ENCODE measurements around the gene TLCD2.
A peak's percentile ranks its signal among the peaks of the same experiment; 100 is the strongest.
"Not testable (repeated sequence)": the region's sequence is repeated elsewhere in the genome, so short reads cannot be mapped to it uniquely, and the experiment has no call there.

Gene TLCD2

GRCh38 chr17:1709971-1710806, at the start of gene TLCD2:
TSS of gene TLCD2 (minus strand) at chr17:1710377. CDS start at chr17:1710242, 135 bp downstream.
- intact Hi-C loops (cut with DNase I), result loop anchor here (10.0 kb wide), 2 partner anchors 135 to 335 kb away; partner anchors contain the start of gene OVCA2
- peak in 18 of 42 donors; percentile 20 to 64 (median 38) for DNase-seq

DNA sequence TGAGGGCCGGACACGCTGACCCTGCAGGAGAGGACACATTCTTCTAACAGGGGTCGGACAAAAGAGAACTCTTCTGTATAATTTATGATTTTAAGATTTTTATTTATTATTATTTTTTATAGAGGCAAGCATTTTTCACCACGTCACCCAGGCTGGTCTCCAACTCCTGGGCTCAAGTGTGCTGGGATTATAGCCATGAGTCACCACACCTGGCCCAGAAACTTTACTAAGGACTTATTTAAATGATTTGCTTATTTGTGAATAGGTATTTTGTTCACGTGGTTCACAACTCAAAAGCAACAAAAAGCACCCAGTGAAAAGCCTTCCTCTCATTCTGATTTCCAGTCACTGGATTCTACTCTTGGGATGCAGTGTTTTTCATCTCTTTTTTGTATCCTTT, 49.4 kb upstream of the TLCD2 start:
- intact Hi-C loops (cut with DNase I), result no loop called here
- DNase-seq, result no peak

DNA sequence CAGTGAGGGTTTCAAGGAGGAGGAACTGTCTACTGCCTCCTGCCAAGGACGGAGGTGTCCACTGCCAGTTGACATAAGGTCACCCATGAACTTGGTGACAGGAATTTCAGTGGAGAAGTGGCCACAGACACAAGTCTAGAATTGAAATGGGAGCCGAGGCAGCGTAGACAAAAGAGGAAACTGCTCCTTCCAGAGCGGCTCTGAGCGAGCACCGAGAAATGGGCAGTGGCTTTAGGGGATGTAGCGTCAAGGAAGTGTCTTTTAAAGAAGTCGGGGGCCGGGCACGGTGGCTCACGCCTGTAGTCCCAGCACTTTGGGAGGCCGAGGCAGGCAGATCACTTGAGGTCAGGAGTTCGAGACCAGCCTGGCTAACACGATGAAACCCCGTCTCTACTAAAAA, 48.6 kb upstream of the TLCD2 start:
- intact Hi-C loops (cut with DNase I), result no loop called here
- peak in 1 of 42 donors; percentile 25 for DNase-seq

DNA sequence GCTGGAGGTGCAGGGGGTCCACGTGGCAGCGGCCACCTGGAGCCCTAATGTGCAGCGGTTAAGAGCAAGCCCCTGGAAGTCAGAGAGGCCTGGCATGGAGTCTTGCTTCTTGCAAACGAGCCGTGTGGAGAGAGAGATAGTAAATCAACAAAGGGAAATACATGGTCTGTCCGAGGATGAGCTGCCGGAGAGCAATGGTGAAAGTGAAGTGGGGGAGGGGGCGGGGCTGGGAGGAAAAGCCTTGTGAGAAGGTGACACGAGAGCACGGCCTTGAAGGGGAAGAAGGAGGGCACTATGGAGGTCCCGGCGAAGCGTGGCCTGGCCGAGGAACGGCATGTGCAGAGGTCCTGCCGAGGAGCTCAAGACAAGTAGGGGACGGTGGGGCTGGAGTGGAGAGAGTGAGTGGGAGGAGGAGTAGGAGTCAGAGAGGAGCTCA, 45.7 kb upstream of the TLCD2 start:
- no peak for DNase-seq
- intact Hi-C loops (cut with DNase I), result no loop called here

- intact Hi-C loops (cut with DNase I), result no loop called here
- DNase-seq, result peak in 2 of 42 donors; percentile 30 to 41
Measured at GRCh38 chr17:1755252-1755826, 45.2 kb upstream of the TLCD2 start.

DNA sequence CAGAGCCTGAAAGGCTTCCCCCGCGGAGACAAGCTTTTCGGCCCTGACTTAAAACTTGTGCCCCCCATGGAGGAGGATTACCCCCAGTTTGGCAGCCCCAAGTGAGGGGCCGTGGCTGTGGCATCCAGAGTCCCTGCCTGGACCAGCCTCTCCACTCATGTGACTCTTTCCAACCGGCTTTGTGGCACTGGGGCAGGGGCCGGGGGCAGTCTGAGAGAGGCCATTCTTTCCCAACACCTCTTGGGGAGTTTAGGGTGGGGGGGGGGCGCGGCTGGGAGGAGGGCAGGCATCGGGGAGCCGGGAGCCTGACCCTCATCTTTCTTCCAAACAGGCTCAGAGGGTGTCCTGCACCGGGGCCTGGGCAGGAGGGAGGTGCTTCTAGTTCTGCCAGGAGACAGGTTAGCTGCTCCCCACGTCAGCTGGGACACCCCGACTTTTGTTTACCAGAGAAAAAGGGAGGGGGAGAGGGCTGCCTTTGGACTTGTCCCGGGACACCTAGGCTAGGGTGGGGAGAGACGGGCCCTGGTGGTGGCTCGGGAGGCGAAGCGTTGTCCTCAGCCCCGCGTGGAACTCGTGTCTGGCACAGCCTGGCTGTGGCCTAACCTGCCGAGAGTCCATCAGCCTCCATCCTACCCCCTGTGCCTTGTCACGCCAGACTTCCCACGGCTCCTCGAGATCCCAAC, 44.4 kb upstream of the TLCD2 start:
- no peak for DNase-seq
- intact Hi-C loops (cut with DNase I), result no loop called here

DNA sequence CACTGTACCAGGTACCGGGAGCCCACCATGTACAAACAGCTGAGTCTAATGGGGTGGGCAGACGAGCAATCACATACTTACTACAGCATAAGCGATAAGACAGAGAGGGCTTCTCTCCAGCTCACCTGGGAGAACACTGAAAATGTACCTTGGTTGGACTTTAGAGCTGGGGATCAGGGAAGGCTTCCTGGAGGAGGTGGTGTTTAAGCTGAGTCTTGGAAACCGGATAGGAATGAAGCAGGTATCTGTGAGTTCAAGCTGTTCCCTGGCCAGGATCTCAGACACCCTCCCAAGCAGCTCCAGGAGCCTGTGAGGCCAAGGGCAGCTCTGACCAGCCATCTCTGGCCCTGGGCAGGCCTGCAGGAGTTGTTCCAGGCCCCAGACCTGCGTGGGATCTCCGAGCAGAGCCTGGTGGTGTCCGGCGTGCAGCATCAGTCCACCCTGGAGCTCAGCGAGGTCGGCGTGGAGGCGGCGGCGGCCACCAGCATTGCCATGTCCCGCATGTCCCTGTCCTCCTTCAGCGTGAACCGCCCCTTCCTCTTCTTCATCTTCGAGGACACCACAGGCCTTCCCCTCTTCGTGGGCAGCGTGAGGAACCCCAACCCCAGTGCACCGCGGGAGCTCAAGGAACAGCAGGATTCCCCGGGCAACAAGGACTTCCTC, 43.7 kb upstream of the TLCD2 start:
- no peak for DNase-seq

GRCh38 chr17:1752425-1753262, 42.5 kb upstream of the TLCD2 start:
- intact Hi-C loops (cut with DNase I), result no loop called here
- DNase-seq, result peak in 1 of 42 donors; percentile 19

More for the DNA sequence above, 43.7 kb upstream of the TLCD2 start:
- intact Hi-C loops (cut with DNase I), result no loop called here

- no peak for DNase-seq
- intact Hi-C loops (cut with DNase I), result no loop called here
Measured at GRCh38 chr17:1750628-1751027, 40.5 kb upstream of the TLCD2 start.

DNA sequence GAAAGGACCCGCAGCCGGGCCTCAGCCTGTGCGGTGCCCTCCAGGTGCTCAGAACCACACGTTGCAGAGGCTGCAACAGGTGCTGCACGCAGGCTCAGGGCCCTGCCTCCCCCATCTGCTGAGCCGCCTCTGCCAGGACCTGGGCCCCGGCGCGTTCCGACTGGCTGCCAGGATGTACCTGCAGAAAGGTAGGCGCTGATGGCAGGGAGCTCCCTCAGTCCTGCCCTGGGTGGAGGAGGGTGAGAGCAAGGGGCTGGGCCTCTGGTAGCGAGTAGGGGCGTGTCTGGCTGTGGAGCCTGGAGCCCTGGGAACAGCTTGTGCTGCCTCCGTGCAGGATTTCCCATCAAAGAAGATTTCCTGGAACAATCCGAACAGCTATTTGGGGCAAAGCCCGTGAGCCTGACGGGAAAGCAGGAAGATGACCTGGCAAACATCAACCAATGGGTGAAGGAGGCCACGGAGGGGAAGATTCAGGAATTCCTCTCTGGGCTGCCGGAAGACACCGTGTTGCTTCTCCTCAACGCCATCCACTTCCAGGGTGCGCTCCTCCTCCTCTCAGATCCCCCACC, 36.9 kb upstream of the TLCD2 start:
- no peak for DNase-seq
- intact Hi-C loops (cut with DNase I), result no loop called here

GRCh38 chr17:1745513-1746020, 35.4 kb upstream of the TLCD2 start:
- intact Hi-C loops (cut with DNase I), result no loop called here
- no peak for DNase-seq

GRCh38 chr17:1744551-1745512, 34.7 kb upstream of the TLCD2 start:
- DNase-seq, result no peak
- intact Hi-C loops (cut with DNase I), result no loop called here

DNA sequence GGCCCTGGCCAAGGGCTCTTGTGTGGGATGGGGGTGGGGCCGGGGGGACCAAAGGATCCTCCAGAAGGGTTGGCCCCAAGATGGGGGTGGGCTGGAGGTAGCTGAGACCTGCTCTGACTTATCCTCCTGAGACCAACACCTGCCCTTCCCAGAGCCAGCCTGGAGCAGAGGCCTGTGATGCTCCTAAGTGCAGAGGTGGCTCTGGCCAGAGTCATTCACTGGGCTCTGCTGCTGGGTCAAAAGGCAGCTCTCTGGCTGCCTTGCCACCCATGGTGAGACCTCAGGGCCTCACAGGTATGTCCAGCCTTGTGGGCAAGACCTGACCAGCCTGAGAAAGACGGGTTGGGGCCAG, 32.9 kb upstream of the TLCD2 start:
- no peak for DNase-seq
- intact Hi-C loops (cut with DNase I), result no loop called here

- intact Hi-C loops (cut with DNase I), result no loop called here
- no peak for DNase-seq
Measured at GRCh38 chr17:1742371-1743087, 32.4 kb upstream of the TLCD2 start, which contains the start of gene SERPINF2. TSS of gene SERPINF2 (plus strand) at chr17:1742871. CDS start at chr17:1744996, 2,125 bp downstream.

DNA sequence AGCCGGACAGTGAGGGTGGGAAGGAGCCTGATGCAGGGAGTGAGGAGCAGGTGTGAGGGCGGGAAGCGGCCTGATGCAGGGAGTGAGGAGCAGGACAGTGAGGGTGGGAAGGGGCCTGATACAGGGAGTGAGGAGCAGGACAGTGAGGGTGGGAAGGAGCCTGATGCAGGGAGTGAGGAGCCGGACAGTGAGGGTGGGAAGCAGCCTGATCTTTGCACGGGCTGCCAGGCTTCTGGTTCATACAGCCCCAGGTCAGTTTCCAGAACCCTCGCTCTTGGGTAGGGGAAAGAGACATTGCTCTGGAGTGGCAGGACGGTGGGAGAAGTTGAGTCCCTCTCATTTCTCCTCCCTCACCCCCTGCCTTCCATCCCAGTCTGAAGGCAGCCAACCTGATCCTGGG, 31.7 kb upstream of the TLCD2 start:
- intact Hi-C loops (cut with DNase I), result not testable (repeated sequence)

More for the DNA sequence above, 31.7 kb upstream of the TLCD2 start:
- DNase-seq, result not testable (repeated sequence)
